ENCODE results near the gene LAMA5. TPM values are rescaled to one million over a fixed set of nuclear protein-coding genes. Genes with fewer than 3 reads are reported as not detected.

LAMA5 gene
- polyA plus RNA-seq, 3 donors, result 158 to 190 (median 164) TPM

GRCh38 chr20:62332989-62333819 lies 33.9 kb downstream of the LAMA5 start:
- DNase-seq, result no peak

- DNase-seq, result no peak
These were observed 34.7 kb downstream of the LAMA5 start for GRCh38 chr20:62332421-62332820.

DNA sequence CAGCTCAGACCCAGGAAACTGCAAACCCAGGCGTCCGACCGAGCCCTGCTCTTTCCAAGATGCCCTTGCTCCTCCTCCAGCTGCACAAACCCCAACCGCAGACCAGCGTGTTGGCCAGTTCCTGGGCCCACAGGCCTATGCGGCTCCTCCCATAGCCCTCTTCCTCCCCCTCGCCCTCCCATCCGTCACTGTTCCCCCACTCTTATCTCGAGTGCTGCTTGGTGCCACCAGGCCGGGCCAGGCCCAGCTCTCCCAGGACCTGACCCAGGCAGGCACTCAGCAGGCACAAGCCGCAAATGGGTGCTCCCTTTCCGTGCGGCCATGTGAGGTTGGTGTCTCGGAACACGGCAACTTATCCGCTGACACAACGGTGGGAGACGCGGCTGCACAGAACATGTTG lies 35.8 kb downstream of the LAMA5 start:
- DNase-seq, result no peak

- no peak for DNase-seq
These were observed 36.4 kb downstream of the LAMA5 start for GRCh38 chr20:62330576-62331317.

DNA sequence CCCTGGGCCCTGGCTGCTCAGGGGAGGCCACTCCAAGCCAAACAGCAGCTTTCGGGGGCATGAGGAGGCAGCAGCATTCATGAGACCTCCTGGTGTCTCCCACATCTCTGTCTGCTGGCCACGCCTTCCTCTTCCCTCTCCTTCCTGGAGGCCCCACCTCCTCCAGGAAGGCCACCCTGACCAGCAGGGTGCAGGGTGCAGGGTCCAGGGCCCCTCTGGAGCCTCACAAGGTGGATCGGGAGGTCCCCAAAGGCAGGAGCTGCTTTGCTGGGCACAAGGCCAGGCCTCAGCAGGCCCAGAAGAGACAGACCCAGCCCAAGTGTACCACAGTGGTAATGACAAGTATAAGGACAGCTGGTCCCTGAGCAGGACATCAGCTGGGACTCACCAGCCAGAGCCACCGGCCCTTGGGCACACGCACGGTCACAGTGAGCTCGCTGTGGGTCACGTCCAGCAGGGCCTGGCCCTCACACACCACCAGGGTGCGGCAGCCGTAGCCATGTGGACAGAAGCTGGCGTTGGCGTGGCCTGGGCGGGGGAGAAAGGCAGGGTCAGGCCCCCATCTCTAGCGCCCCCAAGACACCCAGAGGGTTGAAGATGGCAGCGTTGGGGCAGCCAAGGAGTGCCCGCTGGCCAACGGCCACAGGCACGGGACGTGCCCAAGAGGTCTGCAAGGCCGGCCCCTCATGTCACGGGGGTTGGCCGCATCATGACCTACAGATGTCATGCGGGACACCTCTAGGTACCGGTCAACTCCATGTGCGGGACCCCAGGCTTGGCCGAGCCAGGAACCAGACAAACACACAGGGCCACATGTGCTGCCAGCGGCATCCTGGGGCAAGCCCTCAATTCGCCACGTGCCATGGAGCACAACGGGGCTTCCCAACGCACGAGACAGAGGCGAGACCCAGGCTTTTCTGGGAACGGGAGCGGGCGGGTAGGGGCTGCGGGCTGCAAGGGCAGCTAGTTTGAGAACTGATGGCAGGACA lies 37.4 kb downstream of the LAMA5 start:
- DNase-seq, result no peak

DNA sequence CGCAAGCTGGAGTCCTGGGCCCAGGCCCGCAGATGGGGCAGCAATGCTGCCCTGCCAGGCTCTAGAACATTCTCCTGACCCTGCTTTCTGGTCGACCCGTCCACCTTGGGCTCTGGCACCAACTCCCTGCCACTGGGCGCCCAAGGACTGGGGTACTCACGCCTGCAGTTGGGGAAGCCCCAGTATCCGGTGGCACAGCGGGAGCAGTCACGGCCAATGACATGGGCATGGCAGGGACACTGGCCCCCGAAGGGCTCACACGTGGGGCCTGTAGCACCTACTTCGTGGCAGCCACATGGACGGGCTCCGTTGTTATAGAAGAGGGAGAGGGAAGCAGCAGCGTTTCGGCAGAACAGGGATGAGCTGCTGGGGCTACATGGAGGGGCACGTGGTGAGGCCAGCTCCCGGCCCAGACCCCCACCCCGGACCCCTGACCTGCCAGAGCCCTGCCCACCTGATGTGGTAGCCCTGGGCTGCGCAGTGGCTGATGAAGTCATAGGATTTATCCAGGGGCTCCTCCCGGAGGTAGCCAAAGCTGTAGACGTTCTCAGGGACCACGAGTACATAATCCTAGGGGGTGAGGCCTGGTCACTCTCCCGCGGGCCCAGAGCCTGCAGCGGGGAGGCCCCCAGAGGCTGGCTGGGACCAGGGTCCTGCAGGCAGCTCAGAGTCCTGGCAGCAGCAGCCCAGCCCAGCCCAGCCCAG lies 38.3 kb downstream of the LAMA5 start:
- DNase-seq, result no peak

DNA sequence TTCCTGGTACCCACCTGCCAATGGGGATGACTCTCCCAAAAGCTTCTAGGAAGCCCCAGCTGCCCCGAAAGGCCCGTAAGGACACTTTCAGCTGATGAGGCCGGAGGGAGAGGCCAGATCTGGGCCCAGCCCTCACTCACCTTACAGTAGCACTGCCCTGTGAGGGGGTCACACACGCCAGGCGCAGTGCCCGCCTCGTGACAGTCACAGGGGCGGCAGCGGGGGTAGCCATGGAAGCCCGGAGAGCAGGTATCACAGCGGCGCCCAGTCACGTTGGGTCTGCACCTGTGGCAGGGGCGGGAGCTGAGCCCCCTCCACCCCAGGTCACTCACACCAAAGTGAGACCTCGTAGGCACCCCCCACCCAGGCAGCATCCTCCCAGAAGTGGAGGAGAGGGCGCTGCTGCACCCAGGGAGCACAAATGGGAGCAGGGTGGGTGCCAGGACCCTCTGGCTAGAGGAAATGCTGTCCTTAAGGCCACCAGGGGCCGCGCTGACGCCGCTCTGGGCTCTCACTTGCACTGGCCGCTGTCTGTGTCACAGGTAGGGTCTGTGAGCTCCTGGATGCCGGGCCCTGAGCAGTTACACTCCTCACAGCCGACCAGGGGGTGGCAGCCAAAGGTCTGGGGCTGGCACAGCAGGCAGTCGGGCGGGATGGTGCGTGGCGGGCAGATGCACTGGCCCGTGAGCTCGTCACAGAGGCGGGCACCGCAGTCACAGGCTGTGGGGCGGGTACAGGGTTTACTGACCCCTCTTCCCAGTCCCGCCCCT lies 39.2 kb downstream of the LAMA5 start:
- no peak for DNase-seq

DNA sequence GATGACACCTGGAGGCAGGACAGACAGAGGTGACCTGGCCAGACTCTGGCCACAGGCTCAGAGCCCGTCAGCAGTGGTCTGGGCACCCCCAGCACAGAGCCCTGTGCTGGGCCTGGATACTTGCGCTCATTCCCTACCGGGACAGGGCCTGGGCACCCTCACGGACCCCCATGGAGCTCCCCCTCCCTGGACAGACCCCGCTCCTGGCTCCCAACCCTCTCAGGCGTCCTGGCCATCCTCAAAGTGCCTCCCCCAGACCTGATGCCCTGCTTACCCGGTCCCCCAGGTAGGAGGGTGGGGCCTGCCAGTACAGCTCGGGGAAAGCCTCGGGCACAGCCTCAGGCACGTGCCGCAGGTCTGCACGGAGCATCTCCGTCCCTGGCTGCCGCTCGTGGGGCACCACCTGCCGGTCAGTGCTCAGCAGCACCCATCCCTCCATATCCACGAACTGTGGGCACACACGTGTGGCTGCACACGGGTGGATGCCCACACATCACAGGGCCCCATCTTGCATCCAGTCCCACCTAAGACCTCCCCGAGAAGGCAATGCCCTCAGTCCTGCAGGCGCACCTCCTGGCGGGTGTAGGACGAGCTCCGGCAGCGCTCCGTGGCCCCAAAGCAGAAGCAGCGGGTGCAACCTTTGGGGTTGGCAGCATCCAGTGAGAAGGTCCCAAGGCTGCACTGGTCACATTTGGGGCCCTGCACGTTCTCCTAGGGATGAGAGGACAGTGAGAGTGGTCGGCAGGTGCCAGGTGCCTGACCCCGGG lies 40.0 kb downstream of the LAMA5 start:
- DNase-seq, result no peak

GRCh38 chr20:62326559-62326958 lies 40.6 kb downstream of the LAMA5 start:
- no peak for DNase-seq

DNA sequence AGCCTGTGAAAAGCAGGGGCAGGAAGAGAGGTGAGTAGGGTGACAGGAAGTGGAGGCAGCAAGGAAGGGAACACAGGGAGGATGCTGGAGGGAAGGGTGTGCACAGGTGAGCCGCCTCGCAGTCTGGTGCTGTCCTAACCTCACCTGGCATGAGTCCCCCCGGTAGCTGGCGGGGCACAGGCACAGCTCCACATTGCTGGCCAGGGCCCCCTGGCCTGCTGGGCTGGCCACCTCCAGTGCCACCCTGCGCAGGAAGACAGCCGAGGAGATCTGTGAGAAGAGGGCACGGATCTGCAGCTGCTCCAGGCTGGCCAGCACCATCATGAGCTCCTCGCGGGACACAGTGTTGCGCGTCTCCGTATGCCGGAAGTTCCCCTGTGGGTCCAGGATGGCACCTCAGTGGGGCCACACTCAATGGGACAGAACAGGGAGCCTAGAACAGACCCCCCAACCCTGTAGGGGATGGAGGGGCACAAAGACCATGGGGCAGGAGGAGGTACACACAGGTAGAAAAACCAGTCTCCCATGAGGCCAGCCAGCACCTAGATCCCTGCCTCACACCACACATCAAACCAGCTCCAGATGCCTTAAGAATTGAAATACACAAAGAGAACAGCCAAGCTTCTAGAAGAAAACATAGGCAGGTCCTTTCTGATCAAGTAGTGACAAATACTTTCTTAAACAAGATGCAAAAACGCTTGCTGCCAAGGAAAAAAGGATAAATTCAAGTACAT lies 41.8 kb downstream of the LAMA5 start:
- DNase-seq, result no peak

- DNase-seq, result no peak
These were observed 42.9 kb downstream of the LAMA5 start for GRCh38 chr20:62323980-62324906.

DNA sequence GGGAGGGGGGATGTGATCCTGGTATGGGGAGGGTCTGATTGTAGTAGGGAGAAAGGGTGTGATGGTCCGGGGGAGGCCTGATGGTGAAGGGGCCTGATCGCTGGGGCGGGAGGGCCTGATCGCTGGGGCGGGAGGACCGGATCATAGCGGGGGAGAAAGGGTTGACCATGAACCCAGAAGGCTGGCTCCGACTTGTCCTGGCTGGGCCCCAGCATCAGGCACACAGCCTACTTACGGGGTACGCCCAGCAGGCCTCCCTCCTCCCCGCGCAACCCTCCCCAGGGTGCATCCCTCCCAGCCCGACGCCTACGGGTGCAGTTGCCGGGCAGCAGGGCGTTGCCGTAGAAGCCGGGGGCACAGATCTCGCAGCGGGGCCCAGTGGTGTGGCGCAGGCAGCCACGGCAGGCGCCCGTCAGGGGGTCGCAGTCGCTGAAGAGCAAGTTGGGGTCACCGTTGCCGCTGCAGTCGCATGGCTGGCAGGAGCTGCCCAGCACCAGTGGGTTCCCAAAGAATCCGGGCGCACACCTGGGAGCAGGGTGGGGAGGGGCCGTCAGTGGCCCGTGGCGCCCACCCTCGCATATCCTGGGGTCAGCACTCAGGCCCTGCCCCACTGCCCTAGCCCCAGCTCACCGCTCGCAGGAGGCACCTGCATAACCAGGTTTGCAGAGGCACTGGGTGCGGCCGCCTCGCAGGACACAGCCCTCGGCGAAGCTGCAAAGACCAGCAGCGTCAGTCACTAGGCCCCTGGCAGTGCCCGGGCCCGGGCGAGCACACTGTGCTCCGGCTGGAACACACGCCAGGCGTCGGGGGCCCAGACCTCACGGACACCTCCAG lies 43.7 kb downstream of the LAMA5 start:
- DNase-seq, result no peak

- DNase-seq, result no peak
These were observed 44.5 kb downstream of the LAMA5 start for GRCh38 chr20:62322492-62323041.

GRCh38 chr20:62321975-62322374 lies 45.1 kb downstream of the LAMA5 start:
- DNase-seq, result no peak

- DNase-seq, result no peak
These were observed 45.6 kb downstream of the LAMA5 start for GRCh38 chr20:62321521-62321948.

DNA sequence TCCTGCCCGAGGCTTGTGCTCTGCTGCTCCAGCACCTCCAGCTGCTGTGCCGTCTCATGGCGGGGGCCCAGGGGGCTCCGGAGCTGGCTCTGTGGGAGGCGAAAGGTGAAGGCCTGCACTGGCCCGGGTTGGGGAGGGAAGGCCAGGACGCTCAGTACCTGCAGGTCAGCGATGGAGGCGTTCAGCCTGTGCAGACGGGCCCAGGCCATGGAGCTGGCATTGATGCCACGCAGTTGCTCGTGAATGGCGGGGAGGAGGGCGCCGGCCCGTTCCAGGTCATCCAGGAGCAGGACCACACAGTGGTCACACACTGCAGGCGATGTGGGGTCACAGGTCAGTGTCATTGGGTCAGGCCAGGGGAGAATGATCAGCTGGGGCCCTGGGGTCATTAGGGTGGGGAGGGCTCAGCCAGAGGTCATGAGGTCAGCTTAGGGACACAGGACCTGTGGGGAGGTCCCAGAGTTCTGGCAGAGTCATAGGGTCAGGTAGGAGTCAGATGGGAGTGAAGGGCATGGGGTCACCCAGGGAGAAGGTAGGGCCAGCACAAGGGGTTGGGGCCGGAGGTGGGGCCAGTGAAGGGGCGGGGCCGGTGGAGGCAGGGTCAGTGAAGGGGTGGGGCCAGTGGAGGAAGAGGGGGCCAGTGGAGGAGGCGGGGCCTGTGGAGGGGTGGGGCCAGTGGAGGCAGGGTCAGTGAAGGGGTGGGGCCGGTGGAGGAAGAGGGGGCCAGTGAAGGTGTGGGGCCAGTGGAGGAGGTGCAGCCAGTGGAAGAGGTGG lies 46.3 kb downstream of the LAMA5 start:
- DNase-seq, result no peak

Data from renal pelvis (tissue), 4 donors.